Astrocyte (in vitro differentiated cells and primary cell): ENCODE results near the gene TAGLN2. TPM values are rescaled to one million over a fixed set of nuclear protein-coding genes. Genes with fewer than 3 reads are reported as not detected.

ENCODE experiments used
- DNase-seq: peaks from one replicate; pipeline ENCODE4 v3.0.0-alpha.2; 2010; ENCODE audit warnings: low read depth
- FAIRE-seq: peaks from 2 replicates; lab custom pipeline; 2011; peaks lifted over from hg19 to GRCh38; lab: Jason Lieb, UNC
- H2AFZ ChIP-seq: 2 replicates; pipeline ENCODE4 v1.6.0; 2012; ENCODE audit warnings: low read depth, low read length, inconsistent platforms
- H3K27ac ChIP-seq: 2 replicates; pipeline ENCODE4 v1.5.1; 2011; ENCODE audit warnings: low read depth, low read length, inconsistent platforms
- H3K27me3 ChIP-seq: 2 replicates; pipeline ENCODE4 v1.6.0; 2011; ENCODE audit warnings: low read length, inconsistent platforms; ENCODE audit not compliant: insufficient read depth
- H3K36me3 ChIP-seq: 2 replicates; pipeline ENCODE4 v1.5.1; 2011; ENCODE audit warnings: low read length, inconsistent platforms; ENCODE audit not compliant: insufficient read depth
- H3K4me1 ChIP-seq: 2 replicates; pipeline ENCODE4 v1.5.1; 2011; ENCODE audit warnings: low read length, inconsistent platforms; ENCODE audit not compliant: insufficient read depth
- H3K4me2 ChIP-seq: 2 replicates; pipeline ENCODE4 v1.6.0; 2012; ENCODE audit warnings: low read length, inconsistent platforms
- H3K4me3 ChIP-seq: 2 replicates; pipeline ENCODE4 v1.5.1; 2011; ENCODE audit warnings: low read depth, mild to moderate bottlenecking, low read length, inconsistent platforms; ENCODE audit not compliant: insufficient read depth
- H3K79me2 ChIP-seq: 2 replicates; pipeline ENCODE4 v1.6.0; 2012; ENCODE audit warnings: mild to moderate bottlenecking, low read length, inconsistent platforms; ENCODE audit not compliant: insufficient read depth
- H3K9ac ChIP-seq: 2 replicates; pipeline ENCODE4 v1.6.0; 2012; ENCODE audit warnings: mild to moderate bottlenecking, low read length, inconsistent platforms
- H3K9me3 ChIP-seq: 2 replicates; pipeline ENCODE4 v1.5.1; 2012; ENCODE audit warnings: low read depth, mild to moderate bottlenecking, low read length, inconsistent platforms; ENCODE audit not compliant: insufficient read depth
- H4K20me1 ChIP-seq: 2 replicates; pipeline ENCODE4 v1.6.0; 2012; ENCODE audit warnings: low read length, inconsistent platforms; ENCODE audit not compliant: insufficient read depth
- H3K27ac Mint-ChIP-seq: one replicate; pipeline ENCODE4 v1.8.0; 2021; ENCODE audit warnings: mild to moderate bottlenecking, mixed read lengths; ENCODE audit not compliant: unreplicated experiment
- H3K27me3 Mint-ChIP-seq: one replicate; pipeline ENCODE4 v1.8.0; 2021; ENCODE audit warnings: low read depth, mixed read lengths; ENCODE audit not compliant: unreplicated experiment
- H3K36me3 Mint-ChIP-seq: one replicate; pipeline ENCODE4 v1.8.0; 2021; ENCODE audit warnings: low read depth, mixed read lengths; ENCODE audit not compliant: unreplicated experiment
- H3K4me1 Mint-ChIP-seq: one replicate; pipeline ENCODE4 v1.8.0; 2021; ENCODE audit warnings: low read depth, mixed read lengths; ENCODE audit not compliant: unreplicated experiment
- H3K4me3 Mint-ChIP-seq: one replicate; pipeline ENCODE4 v1.8.0; 2021; ENCODE audit warnings: mild to moderate bottlenecking, moderate library complexity, mixed read lengths; ENCODE audit not compliant: unreplicated experiment
- H3K9me3 Mint-ChIP-seq: one replicate; pipeline ENCODE4 v1.8.0; 2021; ENCODE audit warnings: mild to moderate bottlenecking, mixed read lengths; ENCODE audit not compliant: unreplicated experiment
- CTCF ChIP-seq: IDR thresholded peaks from 2 replicates; pipeline ENCODE4 v1.5.1; 2011; ENCODE audit warnings: low read depth, mild to moderate bottlenecking, inconsistent platforms, low read length, moderate library complexity; ENCODE audit not compliant: insufficient read depth
- EZH2 ChIP-seq: IDR thresholded peaks from 2 replicates; pipeline ENCODE4 v1.6.1; 2012; ENCODE audit warnings: mild to moderate bottlenecking, low read length, inconsistent platforms; ENCODE audit not compliant: insufficient read depth
- total RNA-seq: library from RNA; stranded (reverse); gene quantifications from 2 replicates; pipeline ENCODE4 v1.2.1, GENCODE V29; 2021

TAGLN2 gene
- total RNA-seq, 1 donor from 2014 or later, result 688 TPM

- Histone ChIP-seq H3K9ac (peak overlapping the region; percentile 16), H3K9me3 (no peaks in the 10 kb centered on the region), H3K4me3 (no peak overlapping the region), H3K79me2 (no peaks in the 10 kb centered on the region), H4K20me1 (no peaks in the 10 kb centered on the region), H3K4me1 (peaks cover 25% of the 10 kb centered on the region), H3K27ac (peak overlapping the region; percentile 74), H3K27me3 (no peaks in the 10 kb centered on the region), H3K36me3 (no peaks in the 10 kb centered on the region), H3K4me2 (peak overlapping the region; percentile 52), H2AFZ (peak overlapping the region; percentile 1)
- FAIRE-seq (no peak), DNase-seq (peak; percentile 32)
- Mint-ChIP-seq H3K4me3 (no peak overlapping the region), H3K4me1 (peaks cover 10% of the 10 kb centered on the region), H3K9me3 (no peaks in the 10 kb centered on the region), H3K27ac (no peak overlapping the region), H3K27me3 (no peaks in the 10 kb centered on the region), H3K36me3 (peaks cover 3% of the 10 kb centered on the region)
- no peak for TF ChIP-seq EZH2
- no peak for TF ChIP-seq CTCF
Observed at GRCh38 chr1:159882527-159882862, 42.8 kb downstream of the TAGLN2 start.

GRCh38 chr1:159881622-159882526 lies 43.4 kb downstream of the TAGLN2 start:
- TF ChIP-seq EZH2 (no peak), CTCF (no peak)
- H3K4me2 ChIP-seq, result peak overlapping the region; percentile 52
- Mint-ChIP-seq H3K36me3 (peaks cover 3% of the 10 kb centered on the region), H3K4me3 (no peak overlapping the region), H3K4me1 (peaks cover 10% of the 10 kb centered on the region), H3K9me3 (no peaks in the 10 kb centered on the region), H3K27ac (no peak overlapping the region), H3K27me3 (no peaks in the 10 kb centered on the region)
- no peaks in the 10 kb centered on the region for H3K27me3 ChIP-seq
- DNase-seq (peak; percentile 99), FAIRE-seq (peak; percentile 96)
- peak overlapping the region; percentile 74 for H3K27ac ChIP-seq
- H3K36me3 ChIP-seq, result no peaks in the 10 kb centered on the region
- no peaks in the 10 kb centered on the region for H3K9me3 ChIP-seq
- no peaks in the 10 kb centered on the region for H4K20me1 ChIP-seq
- H3K4me3 ChIP-seq, result no peak overlapping the region
- H3K79me2 ChIP-seq, result no peaks in the 10 kb centered on the region
- peak overlapping the region; percentile 16 for H3K9ac ChIP-seq
- H2AFZ ChIP-seq, result no peak overlapping the region
- peaks cover 25% of the 10 kb centered on the region for H3K4me1 ChIP-seq

DNA sequence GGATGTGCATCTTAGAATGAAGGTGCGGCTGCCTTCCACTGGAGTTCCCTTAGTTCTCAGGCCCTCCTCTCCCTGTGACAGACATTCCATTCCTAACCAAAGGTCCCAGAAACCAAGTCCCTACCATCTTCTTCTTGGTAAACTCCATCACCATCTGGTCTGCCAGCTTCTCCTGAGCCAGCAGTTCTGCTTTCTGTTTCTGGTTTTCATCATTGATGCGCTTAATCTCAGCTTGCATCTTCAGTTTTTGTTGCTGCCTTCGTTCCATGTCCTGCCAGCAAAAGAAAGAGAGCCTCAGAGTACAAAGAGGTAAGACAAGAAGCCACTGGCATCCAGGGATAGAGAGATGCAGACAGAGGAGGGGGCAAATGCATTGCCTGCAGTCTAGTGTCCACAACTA lies 44.9 kb downstream of the TAGLN2 start:
- Mint-ChIP-seq H3K36me3 (peaks cover 2% of the 10 kb centered on the region), H3K9me3 (no peaks in the 10 kb centered on the region), H3K27me3 (peaks cover 2% of the 10 kb centered on the region), H3K27ac (no peak overlapping the region), H3K4me3 (no peak overlapping the region), H3K4me1 (peaks cover 17% of the 10 kb centered on the region)
- Histone ChIP-seq H3K79me2 (no peaks in the 10 kb centered on the region), H3K27ac (no peak overlapping the region), H3K4me2 (peak overlapping the region; percentile 34), H3K4me3 (no peak overlapping the region), H3K9me3 (no peaks in the 10 kb centered on the region), H4K20me1 (no peaks in the 10 kb centered on the region), H3K9ac (no peak overlapping the region), H3K36me3 (no peaks in the 10 kb centered on the region), H3K4me1 (peaks cover 25% of the 10 kb centered on the region), H2AFZ (no peak overlapping the region), H3K27me3 (no peaks in the 10 kb centered on the region)
- no peak for TF ChIP-seq CTCF
- TF ChIP-seq EZH2, result no peak
- DNase-seq (no peak), FAIRE-seq (no peak)
